Peyer's patch (tissue), 4 donors: ENCODE measurements around the gene NRROS. TPM values are rescaled to one million over a fixed set of nuclear protein-coding genes. Genes with fewer than 3 reads are reported as not detected.

Source experiments
- DNase-seq, 3 donors: peaks; one replicate each; pipeline ENCODE4 v3.0.0-alpha.2; 2017 to 2019
- H3K27ac ChIP-seq, 4 donors: fragments of 200-600 bp; sonication (generic); one replicate each; pipeline ENCODE4 v1.5.1; 2016 to 2019
- H3K27me3 ChIP-seq, 2 donors: fragments of 200-600 bp; sonication (generic); one replicate each; pipeline ENCODE4 v1.5.1; 2019
- H3K36me3 ChIP-seq, 3 donors: fragments of 200-600 bp; sonication (generic); one replicate each; pipeline ENCODE4 v1.5.1; 2016 to 2019
- H3K4me1 ChIP-seq, 4 donors: fragments of 200-600 bp; sonication (generic); one replicate each; pipeline ENCODE4 v1.5.1; 2016 to 2019
- H3K4me3 ChIP-seq, 4 donors: fragments of 200-600 bp; sonication (generic); 1 replicate in 3 of 4; 2 replicates in 1 of 4; pipeline ENCODE4 v1.5.1; 2016 to 2019; ENCODE audit warnings: mild to moderate bottlenecking in 1 of 4
- H3K9me3 ChIP-seq, 4 donors: fragments of 200-600 bp; sonication (generic); one replicate each; pipeline ENCODE4 v1.5.1; 2016 to 2019; ENCODE audit warnings: mild to moderate bottlenecking in 1 of 4
- POLR2A ChIP-seq, 2 donors: fragments of 450-650 bp; IDR thresholded peaks; one replicate each; pipeline ENCODE4 v1.5.1; 2017; ENCODE audit warnings: antibody characterized with exemption in 2 of 2, mild to moderate bottlenecking in 2 of 2, moderate library complexity in 2 of 2
- total RNA-seq, 4 donors: library from RNA; depleted of rRNA; stranded (reverse); fragments of >200 nt; gene quantifications; one replicate each; pipeline ENCODE4 v1.1.0, GENCODE V29; 2016
- TF ChIP-seq, protein P1 (sequence below), 6 experiments: fragments of 450-650 bp in 4 of 6; fragments of 200-600 bp in 2 of 6; sonication (generic) in 1 of 6; IDR thresholded peaks; one replicate each; pipeline ENCODE4 v1.5.1; 2017 to 2019; ENCODE audit warnings: antibody characterized with exemption in 6 of 6, mild to moderate bottlenecking in 3 of 6, moderate library complexity in 1 of 6

Gene NRROS
- total RNA-seq, 4 donors from 2014 or later, result 0.70 to 10.7 (median 2.8) TPM

DNA sequence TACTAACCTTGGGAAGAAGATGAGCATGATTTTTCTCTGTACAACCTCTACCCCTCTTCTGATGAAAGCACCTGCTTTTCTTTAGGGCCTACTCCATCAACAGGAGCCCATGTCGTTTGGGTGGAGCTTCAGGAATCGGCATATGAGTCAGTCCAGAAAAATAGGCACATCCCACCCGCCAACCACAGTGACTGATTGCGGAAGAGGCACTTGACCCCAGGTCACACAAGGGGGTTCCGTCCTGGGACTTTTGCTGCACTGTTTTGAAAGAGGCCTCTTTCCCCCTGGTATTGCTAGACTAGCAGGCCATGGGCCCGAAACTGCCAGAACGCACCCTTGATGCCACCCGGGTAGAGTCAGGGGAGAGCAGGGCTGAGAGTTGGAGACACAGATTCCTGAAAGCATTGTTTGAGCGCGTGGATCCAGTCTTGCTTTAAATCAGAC, 19.3 kb upstream of the NRROS start:
- Histone ChIP-seq H3K27me3 (no peaks in the 10 kb centered on the region), H3K9me3 (no peaks in the 10 kb centered on the region), H3K36me3 (no peaks in the 10 kb centered on the region), H3K4me1 (peaks cover 0 to 7% (median 2%) of the 10 kb centered on the region in 4 donors), H3K4me3 (no peak overlapping the region), H3K27ac (peak overlapping the region; percentile 19 to 77 (median 34))
- peak in 2 of 3 donors; percentile 31 to 67 for DNase-seq
- TF ChIP-seq, protein P1, sequence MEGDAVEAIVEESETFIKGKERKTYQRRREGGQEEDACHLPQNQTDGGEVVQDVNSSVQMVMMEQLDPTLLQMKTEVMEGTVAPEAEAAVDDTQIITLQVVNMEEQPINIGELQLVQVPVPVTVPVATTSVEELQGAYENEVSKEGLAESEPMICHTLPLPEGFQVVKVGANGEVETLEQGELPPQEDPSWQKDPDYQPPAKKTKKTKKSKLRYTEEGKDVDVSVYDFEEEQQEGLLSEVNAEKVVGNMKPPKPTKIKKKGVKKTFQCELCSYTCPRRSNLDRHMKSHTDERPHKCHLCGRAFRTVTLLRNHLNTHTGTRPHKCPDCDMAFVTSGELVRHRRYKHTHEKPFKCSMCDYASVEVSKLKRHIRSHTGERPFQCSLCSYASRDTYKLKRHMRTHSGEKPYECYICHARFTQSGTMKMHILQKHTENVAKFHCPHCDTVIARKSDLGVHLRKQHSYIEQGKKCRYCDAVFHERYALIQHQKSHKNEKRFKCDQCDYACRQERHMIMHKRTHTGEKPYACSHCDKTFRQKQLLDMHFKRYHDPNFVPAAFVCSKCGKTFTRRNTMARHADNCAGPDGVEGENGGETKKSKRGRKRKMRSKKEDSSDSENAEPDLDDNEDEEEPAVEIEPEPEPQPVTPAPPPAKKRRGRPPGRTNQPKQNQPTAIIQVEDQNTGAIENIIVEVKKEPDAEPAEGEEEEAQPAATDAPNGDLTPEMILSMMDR (IDR thresholded peaks at IDR 0.05), result no peak
- TF ChIP-seq POLR2A (IDR thresholded peaks at IDR 0.05), result no peak

DNA sequence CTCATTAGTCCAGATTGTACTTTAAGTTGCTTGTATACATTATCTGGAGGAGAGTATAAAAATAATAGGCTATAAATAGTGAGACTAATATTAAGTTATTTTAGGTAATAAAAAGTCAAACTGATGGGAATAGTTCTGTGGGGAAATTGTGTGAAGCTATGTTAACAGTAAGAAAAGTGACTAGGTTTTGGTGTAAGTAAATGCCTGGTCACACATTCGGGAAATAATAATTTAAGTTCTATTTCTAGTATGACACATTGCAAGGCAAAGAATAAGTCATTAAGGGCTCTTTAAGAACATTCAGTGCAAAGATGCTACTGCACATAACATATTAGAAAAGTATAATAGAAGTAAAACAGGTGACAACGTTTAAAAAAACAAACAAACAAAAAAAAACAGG, 18.8 kb upstream of the NRROS start:
- Histone ChIP-seq H3K36me3 (no peaks in the 10 kb centered on the region), H3K4me1 (peaks cover 0 to 7% (median 2%) of the 10 kb centered on the region in 4 donors), H3K27ac (peak overlapping the region in 3 of 4 donors; percentile 22 to 77 (median 45)), H3K9me3 (no peaks in the 10 kb centered on the region), H3K4me3 (no peak overlapping the region), H3K27me3 (no peaks in the 10 kb centered on the region)
- TF ChIP-seq, protein P1 (IDR thresholded peaks at IDR 0.05), result no peak
- no peak for TF ChIP-seq POLR2A (IDR thresholded peaks at IDR 0.05)
- DNase-seq, result no peak

DNA sequence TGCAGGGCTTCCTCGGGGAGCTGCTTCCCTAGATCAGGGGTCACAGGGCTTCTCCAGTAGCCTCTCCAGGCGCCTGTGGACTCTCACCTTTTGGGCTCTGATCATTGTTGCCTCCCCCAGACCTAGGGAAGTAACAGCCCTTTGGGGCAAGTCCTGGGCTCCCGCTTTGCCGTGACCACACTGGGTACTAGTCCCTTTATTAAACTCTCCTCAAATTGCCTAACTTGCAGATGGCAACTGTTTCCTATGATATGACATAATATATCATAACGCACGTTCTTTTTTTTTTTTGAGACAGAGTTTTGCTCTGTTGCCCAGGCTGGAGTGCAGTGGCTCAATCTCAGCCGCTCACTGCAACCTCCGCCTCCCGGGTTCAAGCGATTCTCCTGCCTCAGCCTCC, 17.9 kb upstream of the NRROS start:
- no peak overlapping the region for H3K4me3 ChIP-seq
- no peaks in the 10 kb centered on the region for H3K9me3 ChIP-seq
- no peaks in the 10 kb centered on the region for H3K27me3 ChIP-seq
- no peak overlapping the region for H3K27ac ChIP-seq
- no peak for DNase-seq
- no peaks in the 10 kb centered on the region for H3K36me3 ChIP-seq
- peaks cover 0 to 7% (median 2%) of the 10 kb centered on the region in 4 donors for H3K4me1 ChIP-seq
- TF ChIP-seq POLR2A (IDR thresholded peaks at IDR 0.05), result no peak
- TF ChIP-seq, protein P1 (IDR thresholded peaks at IDR 0.05), result no peak

DNA sequence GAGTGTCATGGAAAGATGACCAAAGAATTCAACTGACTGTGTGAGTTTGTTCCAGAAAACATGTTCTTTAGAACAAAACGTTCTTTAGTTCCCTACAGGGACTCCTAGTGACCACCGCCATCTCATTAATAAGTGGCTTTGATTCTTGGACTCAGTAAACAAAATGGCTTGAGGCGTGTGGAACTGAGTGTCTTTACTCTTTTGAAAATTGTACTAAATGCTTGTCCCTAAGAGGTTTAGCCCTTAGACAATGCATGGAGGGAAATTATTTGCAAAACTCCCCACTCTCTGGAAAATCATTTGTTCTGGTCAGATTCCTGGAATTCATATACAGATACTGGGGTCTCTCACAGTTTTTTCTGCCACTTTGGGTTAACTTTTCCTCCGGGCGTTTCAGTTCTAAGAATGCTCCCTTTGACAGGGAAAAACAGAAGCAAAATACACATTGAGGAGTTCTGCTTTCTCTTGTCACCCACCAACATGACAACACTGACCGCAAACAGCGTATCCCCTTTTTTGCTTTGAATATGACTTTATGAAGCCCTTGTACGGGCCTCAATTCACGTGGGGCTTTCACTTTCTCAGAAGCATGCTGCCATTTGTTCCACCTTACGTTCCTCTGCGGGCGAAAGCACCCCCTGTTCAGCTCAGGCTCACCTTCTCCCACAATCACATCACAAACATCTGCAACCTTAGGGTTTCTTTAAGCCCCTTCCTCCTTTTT, 15.3 kb upstream of the NRROS start:
- TF ChIP-seq, protein P1 (IDR thresholded peaks at IDR 0.05), result no peak
- no peak for TF ChIP-seq POLR2A (IDR thresholded peaks at IDR 0.05)
- Histone ChIP-seq H3K27ac (peak overlapping the region in 2 of 4 donors; percentile 39 to 40), H3K36me3 (no peaks in the 10 kb centered on the region), H3K27me3 (no peaks in the 10 kb centered on the region), H3K4me1 (peaks cover 0 to 7% (median 2%) of the 10 kb centered on the region in 4 donors), H3K9me3 (no peaks in the 10 kb centered on the region), H3K4me3 (no peak overlapping the region)
- DNase-seq, result peak in 2 of 3 donors; percentile 57 to 66

DNA sequence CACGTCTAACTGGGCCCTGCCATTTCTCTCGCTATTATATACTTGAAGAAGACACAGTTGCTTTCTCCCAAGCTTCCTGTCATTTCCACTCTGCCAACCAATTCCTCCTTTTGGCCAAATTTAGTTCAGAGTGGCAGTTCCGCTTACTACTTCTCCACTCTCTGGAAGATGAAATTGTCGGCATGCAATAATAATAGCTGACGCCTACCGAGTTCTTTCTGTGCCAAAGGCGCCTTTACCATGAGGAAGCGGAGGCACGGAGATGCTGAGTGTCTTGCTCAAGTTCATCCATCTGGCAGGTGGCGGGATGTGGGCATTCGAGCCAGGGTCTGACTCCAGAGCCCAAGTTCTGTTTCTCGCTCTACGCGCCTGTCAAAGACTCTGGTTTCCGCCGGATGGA, 14.6 kb upstream of the NRROS start:
- H3K4me1 ChIP-seq, result peaks cover 0 to 7% (median 2%) of the 10 kb centered on the region in 4 donors
- no peak overlapping the region for H3K4me3 ChIP-seq
- DNase-seq, result no peak
- H3K9me3 ChIP-seq, result no peaks in the 10 kb centered on the region
- H3K27me3 ChIP-seq, result no peaks in the 10 kb centered on the region
- H3K36me3 ChIP-seq, result no peaks in the 10 kb centered on the region
- H3K27ac ChIP-seq, result peak overlapping the region in 2 of 4 donors; percentile 39 to 40
- TF ChIP-seq POLR2A (IDR thresholded peaks at IDR 0.05), result no peak
- TF ChIP-seq, protein P1 (IDR thresholded peaks at IDR 0.05), result no peak
